Liver (tissue), 2 donors: ENCODE results near the gene DCAF4.

Experiments
- TF ChIP-seq, protein P1 (sequence below): fragments of 150-350 bp; IDR thresholded peaks from 2 replicates; pipeline ENCODE4 v1.5.1; 2017; ENCODE audit warnings: improper control_type of control experiment, low read depth, low read length; ENCODE audit not compliant: missing input control
- TF ChIP-seq, protein P2 (sequence below): IDR thresholded peaks from 2 replicates; pipeline ENCODE4 v1.6.1; 2016; ENCODE audit warnings: antibody characterized with exemption
- donor health status: healthy.

DNA sequence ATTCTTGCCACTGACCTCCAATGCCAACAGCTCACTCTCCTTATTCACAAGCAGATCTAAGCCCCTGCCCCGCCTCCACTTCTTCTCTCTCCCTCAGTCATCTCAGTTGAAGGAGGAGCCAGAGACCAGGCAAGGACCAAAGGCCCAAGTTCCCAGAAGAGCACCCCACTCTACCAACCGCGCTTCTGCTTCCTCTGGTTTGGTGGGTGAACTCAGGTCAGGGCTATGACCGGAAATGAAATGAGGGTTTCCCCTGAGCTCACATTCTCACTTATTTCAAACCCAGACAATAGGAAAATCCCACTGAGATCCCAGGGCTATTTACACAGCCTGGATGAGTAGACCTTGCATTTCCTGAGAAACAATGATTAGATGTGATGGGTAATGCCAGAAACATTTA lies 42.3 kb upstream of the DCAF4 start:
- TF ChIP-seq, protein P1, sequence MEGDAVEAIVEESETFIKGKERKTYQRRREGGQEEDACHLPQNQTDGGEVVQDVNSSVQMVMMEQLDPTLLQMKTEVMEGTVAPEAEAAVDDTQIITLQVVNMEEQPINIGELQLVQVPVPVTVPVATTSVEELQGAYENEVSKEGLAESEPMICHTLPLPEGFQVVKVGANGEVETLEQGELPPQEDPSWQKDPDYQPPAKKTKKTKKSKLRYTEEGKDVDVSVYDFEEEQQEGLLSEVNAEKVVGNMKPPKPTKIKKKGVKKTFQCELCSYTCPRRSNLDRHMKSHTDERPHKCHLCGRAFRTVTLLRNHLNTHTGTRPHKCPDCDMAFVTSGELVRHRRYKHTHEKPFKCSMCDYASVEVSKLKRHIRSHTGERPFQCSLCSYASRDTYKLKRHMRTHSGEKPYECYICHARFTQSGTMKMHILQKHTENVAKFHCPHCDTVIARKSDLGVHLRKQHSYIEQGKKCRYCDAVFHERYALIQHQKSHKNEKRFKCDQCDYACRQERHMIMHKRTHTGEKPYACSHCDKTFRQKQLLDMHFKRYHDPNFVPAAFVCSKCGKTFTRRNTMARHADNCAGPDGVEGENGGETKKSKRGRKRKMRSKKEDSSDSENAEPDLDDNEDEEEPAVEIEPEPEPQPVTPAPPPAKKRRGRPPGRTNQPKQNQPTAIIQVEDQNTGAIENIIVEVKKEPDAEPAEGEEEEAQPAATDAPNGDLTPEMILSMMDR, result no peak
- TF ChIP-seq, protein P2, sequence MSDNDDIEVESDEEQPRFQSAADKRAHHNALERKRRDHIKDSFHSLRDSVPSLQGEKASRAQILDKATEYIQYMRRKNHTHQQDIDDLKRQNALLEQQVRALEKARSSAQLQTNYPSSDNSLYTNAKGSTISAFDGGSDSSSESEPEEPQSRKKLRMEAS, result no peak
